Measurements from ENCODE around the gene CCL3.
A peak's percentile ranks its signal among the peaks of the same experiment; 100 is the strongest.
"Not testable (repeated sequence)": the region's sequence is repeated elsewhere in the genome, so short reads cannot be mapped to it uniquely, and the experiment has no call there.

The CCL3 gene

DNA sequence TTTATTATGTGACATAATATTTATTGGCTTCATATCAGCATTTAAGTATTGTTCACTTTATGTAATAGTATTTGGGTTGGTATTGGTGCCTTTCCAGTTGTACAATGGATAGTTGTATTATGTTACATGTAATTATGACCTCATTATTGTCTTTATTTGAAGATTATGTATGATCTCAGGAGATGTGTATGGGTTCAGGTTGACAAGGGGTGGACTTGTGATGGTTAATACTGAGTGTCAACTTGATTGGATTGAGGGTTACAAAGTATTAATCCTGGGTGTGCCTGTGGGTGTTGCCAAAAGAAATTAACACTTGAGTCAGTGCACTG, 25.7 kb upstream of the CCL3 start:
- DNase-seq (ENCODE audit: low spot score) = not testable (repeated sequence)

DNA sequence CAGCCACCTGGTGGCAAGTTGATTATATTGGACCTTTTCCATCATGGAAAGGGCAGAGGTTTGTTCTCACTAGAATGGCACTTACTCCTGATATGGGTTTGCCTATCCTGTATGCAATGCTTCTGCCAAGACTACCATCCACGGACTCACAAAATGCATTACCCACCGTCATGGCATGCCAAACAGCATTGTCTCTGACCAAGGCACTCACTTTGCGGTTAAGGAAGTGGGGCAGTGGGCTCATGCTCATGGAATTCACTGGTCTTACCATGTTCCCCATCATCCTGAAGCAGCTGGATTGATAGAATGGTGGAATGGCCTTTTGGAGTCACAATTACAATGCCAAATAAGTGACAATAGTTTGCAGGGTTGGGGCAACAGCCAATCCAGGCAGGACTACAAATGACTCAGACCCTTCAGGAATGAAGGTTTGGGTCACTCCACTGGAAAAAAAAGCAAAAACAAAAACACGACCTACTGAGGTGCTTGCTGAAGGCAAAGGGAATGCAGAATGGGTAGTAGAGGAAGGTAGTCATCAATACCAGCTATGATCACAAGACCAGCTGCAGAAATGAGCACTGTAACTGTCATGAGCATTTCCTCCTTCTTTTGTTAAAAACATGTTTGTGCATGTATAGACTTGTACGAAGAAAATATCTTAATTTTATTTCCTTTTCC, 25.2 kb upstream of the CCL3 start:
- not testable (repeated sequence) for DNase-seq (ENCODE audit: low spot score)

DNA sequence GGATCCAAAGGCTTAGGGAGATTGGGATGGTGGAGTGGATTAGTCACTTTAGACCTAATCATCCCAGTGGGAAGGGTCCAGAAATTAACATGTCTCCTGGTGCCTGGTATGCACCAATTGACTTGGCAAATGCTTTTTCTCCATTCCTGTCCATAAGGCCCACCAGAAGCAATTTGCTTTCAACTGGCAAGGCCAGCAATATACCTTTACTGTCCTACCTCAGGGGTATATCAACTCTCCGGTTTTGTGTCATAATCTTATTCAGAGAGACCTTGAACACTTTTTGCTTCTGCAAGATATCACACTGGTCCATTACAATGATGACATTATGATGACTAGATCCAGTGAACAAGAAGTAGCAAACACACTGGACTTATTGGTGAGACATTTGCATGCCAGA, 23.2 kb upstream of the CCL3 start:
- DNase-seq (ENCODE audit: low spot score) = not testable (repeated sequence)

DNA sequence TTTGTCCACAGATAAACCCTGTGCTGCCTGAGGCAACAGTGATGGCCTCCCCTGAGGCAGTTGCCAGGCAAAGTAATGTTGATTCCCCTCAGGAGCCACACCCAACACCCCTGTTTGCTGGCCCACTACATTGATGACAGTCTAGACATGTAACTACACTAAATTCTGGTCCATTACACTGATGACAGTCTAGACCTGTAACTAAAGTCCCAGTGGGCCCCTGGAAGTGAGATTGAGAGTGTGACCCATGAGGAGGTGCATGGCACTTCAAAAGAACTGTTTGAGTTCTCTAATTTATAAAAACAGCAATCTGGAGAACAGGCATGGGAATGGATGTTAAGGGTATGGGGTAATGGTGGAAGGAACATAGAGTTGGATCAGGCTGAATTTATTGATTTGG, 22.6 kb upstream of the CCL3 start:
- DNase-seq (ENCODE audit: low spot score) = no peak

DNA sequence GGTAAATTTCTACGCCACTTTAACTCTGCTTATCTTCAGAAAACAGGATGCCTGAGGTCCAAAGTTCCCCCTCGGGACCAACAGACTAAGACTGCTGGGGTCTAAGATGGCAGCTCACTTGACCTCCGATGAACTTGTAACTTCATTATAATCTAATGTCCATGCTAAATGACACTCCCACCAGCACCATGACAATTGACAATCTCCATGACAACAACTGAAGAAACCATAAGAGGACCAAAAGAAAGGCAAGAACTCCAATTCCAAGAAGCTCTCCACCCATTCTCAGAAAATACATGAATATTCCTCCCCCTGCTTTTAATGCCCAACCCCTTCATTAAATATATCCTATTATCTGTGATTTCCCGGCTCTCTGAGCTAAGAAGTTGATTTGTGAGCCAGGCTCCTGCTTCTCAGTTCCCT, 21.1 kb upstream of the CCL3 start:
- DNase-seq (ENCODE audit: low spot score) = no peak

DNA sequence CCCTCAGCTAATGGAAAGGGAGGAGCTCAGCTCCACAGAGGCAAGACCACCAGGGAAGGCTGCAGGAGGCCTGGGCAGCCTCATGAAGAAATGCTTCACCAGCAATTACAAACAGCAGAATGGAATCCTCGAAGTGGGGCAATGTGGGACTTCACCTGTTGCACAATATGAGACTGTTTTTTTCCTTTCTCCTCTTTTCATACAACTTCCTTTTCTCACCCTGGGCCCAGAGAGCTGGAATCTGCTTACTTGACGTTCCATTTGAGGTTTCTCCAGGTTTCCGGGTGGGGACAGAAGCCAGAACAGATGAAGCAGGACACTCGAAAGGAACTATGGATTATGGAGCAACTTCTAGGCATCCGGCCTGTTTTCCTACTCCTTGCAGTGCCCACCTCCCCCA, 18.3 kb upstream of the CCL3 start:
- not testable (repeated sequence) for DNase-seq (ENCODE audit: low spot score)

DNA sequence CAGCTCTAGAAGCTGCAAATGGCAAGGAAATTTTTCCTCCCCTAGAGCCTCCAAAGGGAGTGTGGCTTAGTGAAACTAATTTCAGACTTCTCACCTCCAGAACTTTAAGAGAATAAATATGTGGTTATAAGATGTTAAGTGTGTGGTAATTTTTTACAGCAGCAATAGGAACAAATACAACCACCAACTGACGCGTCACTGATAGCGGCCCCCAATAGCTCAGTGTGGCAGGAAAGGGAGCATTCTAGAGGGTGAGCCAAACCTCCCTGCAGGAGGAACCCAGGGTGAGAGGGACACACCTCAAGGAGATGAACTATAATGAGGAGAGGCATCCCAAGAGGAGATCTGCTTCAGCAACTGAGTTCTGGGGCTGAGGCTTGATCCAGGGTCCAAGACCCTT, 17.7 kb upstream of the CCL3 start:
- DNase-seq (ENCODE audit: low spot score) = no peak

DNA sequence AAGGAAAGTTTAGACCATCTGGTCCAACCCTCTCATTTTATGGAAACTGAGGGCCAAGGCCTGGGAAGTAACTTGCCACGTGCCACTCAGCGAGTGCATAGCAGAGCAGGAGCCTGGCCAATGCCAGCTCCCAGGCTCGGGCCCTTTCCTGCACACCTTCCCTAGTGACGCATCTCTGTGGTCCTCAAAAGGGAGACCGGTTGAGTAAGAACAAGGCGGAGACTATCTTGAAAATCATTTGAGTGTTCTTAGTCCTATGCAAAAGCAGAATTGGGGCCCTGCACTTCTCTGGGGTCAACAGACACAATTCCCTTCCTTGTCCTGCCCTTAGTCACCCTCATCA, 16.5 kb upstream of the CCL3 start:
- DNase-seq (ENCODE audit: low spot score) = no peak

DNA sequence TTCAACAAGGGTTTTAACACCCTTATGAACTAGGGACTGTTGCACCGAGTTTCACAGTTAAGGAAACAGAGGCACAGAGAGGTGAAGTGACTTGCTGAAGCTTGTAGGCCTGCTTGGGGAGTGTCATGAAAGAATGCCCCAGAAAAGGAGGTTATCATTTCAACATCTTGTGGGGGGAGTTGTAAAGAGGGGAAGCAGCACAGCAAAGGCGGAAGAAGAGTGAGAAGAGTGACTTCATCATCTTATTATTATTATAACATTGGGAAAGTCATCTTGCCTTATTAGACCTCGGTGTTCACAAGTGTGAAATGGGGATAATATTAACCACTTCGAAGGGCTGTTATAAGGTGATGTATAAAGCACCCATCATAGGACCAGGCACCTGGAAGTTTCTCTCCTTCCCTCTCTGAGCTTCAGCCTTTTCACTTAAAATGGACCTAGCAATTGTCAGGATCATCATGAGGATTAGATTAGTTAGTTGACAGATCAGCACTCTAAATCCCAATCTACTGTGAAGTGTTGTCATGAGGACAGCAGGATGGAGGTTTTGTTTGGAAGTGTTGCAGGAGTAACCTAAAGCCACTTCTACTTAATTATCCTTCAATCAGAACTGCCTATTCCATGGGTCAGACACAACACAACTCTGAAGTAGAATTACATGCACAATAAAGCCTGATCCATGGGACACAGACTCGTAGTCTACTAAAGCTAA, 16.0 kb upstream of the CCL3 start:
- no peak for DNase-seq (ENCODE audit: low spot score)

DNA sequence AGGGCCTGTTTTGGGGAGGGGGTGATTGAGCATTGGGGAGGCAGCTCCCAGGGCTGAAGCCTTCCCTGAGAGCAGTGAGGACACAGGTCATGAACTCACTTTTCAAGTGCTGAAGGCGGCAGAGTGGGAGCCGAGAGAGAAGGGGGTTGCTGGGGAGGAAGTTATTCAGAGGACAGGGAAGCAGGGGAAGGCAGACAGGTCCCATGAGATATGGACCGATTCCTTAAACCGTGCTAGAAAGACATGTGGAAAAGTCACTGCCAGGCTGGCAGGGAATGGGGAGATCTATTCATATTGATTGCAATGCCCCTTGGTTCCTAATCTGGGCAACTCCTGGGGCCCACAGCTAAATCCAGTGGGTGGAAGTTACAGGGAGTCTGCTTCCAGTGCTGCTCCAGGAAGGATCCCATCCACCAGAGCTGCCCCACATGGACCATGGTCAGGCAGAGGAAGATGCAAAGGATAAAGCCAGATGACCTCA, 14.8 kb upstream of the CCL3 start:
- DNase-seq (ENCODE audit: low spot score) = no peak

DNA sequence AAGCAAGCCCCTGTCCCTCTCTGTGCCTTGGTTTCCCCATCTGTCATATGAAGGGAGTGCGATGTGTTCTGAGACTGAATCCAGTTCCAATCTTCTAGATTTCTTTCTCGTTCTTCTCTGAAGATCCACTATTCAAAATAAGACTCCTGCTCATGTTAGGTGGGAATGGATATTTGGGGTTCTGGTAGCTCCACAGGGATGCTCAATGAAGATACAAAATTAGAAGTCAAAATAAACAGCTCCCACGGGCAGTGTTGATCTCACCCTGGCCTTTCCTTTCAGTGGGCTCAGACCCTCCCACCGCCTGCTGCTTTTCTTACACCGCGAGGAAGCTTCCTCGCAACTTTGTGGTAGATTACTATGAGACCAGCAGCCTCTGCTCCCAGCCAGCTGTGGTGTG, 14.3 kb upstream of the CCL3 start:
- DNase-seq (ENCODE audit: low spot score) = not testable (repeated sequence)

DNA sequence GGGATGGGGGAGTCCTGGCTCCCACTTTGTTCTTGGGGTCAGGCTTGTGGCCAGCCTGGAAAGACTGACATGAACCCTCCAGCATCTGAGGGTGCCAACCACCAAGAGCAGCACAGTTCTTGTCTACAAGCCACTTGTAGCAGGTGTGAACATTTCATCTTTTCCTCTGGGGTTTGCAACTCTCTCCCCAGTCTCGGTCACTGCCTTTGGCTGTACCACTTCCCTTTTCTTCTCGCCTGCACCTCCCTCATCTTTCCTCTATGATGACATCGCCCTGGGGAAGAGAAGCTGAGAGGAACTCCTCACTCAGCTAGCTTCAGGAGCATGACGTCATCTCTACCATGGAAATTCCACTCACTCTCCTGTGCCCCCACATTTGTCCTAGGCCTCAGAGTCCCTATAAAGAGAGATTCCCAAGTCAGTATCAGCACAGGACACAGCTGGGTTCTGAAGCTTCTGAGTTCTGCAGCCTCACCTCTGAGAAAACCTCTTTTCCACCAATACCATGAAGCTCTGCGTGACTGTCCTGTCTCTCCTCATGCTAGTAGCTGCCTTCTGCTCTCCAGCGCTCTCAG, 13.5 kb upstream of the CCL3 start, which contains the start of gene CCL4:
Gene CCL4 (plus strand): TSS at position 427 of the 575 bp plus-strand sequence. CDS start 79 bp downstream, at position 506.
- DNase-seq (ENCODE audit: low spot score) = peak; percentile 32

DNA sequence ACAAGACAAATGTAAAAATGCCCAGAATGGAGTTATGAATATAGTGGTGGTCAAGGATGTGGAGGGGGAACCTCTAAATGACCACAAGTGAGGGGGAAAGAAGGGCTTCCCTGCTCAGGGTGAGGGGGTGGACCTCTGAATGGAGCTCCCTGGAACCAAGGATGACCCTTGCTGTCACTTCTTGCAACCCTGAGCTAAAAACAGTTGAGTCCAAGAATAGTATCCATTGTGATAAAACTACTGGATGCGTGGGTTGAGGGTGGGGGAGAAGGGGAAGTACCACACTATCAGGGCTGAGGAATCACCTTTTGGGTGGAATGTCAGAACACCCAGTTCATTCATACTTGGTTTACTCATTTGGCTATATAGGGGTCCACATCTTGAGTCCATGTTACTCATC, 9.1 kb upstream of the CCL3 start:
- DNase-seq (ENCODE audit: low spot score) = not testable (repeated sequence)

DNA sequence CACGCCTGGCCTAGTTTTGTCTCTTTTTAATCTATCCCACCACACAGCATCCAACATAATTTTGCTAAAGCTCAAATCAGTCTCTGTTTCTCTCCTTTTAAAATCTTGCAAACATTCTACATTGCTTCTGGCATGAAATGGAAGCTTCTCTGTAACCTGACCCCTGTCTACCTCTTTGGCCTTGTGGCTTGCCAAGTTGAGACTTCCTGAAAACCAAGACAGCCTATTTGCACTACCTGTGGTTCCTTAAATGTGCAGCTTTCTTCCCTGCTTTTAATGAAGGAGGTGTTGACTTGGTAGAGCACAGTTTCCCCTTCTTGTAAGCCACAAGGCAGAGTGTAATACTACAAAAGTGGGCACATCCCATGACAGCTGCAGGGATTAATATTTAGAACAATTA, 6.0 kb upstream of the CCL3 start:
- no peak for DNase-seq (ENCODE audit: low spot score)

DNA sequence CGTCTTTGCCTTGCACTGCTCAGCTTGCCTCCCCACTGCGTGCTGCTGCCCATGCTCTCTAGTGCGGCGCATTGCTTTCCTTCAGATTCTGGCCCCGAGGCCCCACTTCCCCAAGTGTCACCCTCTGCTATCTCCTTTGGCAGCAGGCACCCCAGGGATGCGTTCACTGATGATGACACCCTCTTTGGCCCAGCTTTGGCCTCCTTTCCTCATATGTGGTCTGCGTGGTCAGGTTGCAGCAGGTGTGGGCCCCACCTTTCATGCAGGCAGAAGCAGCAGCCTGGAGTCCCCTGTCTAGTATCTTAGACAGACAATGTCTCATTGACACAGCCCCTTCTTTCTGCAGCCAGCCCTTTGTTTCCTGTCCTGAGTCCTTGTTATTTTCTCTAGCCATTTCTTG, 4.8 kb upstream of the CCL3 start:
- no peak for DNase-seq (ENCODE audit: low spot score)

DNA sequence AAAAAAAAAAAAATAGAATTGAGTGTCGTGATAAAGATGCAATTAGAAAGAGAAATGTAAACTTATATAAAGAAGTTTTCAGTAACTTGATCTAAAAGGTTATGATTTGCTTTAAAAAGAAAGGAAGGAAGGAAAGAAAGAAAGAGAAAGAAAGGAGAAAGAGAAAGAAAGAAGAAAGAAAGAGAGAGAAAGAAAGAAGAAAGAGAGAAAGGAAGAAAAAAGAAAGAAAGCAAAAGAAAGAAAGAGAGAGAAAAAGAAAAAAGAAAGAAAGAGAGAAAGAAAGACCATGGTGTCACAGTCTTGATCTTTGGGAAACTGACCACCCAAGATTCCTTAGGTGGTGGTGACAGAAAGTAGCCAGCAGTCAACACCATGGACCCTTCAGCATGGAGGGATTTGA, 4.3 kb upstream of the CCL3 start:
- no peak for DNase-seq (ENCODE audit: low spot score)

DNA sequence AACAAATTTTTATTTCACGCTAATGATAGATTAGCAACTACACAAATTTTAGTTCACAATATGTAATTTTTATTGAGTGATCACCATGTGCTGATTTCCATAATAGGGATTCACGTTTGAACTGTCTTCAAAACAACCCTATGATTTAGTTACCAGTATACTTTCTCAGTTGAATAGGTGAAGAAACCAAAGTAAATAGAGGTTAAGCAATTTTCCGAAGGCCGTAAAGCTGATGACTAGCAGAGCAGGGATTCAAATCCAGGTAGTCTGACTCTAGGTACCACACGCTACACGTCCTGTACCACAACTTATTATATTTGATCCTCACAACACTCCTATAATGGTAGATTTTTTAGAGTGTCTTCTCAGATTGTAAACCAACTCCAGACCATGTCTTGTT, 2.8 kb upstream of the CCL3 start:
- not testable (repeated sequence) for DNase-seq (ENCODE audit: low spot score)

DNA sequence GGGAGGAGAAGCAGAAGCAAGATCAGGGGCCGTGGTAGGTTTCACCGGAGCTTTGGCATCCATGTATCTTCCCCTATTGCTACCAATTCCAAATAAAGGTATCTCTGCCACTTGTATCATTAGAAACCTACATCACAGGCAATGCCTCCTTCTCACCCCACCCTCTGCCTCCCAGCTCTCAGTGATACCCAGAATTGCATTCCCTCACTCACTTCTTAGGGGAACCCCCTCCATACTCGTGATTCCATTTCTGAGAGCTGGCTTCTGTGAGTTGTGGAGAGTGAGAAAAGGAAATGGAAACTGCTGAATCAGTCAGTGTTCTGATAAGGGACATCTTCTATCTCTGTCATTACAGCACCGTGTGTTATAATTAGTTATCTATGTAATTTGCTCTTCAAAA, 2.3 kb upstream of the CCL3 start:
- DNase-seq (ENCODE audit: low spot score) = peak; percentile 54

DNA sequence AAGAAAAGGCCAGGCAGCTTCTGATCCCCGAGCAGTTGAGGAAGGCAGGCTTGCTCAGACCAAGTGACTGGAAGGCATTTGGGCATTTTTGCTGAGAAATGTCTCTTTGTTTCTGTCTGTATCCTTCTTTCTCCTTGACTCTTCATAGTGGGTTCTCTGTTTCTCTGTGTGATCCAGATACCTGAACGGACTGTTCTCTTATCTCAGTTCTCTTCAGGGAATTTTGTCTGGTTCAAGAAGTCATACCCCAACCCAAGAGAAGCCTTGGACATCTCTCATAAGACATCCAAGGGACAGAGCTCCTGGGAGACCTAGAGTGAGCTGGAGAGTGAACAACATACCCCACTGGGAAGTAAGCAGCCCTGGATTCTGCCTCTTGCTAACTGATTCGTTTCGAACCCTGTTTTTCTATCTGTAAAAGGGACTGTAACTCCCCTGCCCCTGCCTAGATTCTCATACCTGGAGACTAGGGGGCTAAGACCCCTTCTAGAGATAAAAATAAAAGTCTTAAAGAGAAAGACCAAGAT, 541 bp downstream of the CCL3 start:
- no peak for DNase-seq (ENCODE audit: low spot score)

DNA sequence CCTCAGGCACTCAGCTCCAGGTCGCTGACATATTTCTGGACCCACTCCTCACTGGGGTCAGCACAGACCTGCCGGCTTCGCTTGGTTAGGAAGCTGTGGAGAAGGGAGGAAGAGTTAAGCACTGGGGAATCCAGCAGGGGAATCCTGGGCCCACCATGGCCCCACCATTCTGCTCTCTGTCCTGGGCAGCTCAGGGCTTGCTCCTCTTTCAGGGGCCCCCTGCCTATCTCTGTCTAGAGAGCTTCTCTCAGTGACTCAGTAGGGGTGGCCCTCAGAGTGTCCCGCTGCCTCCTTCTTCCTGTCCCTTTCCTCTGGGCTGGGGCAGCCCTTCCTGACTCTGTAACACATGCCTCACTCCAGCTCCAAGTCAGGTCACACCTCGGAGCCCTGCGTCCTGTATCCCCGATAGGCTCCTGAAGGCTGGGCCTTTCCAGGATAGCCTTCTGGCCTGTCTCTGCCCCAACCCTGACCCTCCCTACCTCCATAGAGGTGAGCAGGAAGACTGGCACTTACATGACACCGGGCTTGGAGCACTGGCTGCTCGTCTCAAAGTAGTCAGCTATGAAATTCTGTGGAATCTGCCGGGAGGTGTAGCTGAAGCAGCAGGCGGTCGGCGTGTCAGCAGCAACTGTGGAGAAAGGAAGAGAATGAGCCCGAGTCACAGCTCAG, 1.1 kb downstream of the CCL3 start:
- DNase-seq (ENCODE audit: low spot score) = no peak

DNA sequence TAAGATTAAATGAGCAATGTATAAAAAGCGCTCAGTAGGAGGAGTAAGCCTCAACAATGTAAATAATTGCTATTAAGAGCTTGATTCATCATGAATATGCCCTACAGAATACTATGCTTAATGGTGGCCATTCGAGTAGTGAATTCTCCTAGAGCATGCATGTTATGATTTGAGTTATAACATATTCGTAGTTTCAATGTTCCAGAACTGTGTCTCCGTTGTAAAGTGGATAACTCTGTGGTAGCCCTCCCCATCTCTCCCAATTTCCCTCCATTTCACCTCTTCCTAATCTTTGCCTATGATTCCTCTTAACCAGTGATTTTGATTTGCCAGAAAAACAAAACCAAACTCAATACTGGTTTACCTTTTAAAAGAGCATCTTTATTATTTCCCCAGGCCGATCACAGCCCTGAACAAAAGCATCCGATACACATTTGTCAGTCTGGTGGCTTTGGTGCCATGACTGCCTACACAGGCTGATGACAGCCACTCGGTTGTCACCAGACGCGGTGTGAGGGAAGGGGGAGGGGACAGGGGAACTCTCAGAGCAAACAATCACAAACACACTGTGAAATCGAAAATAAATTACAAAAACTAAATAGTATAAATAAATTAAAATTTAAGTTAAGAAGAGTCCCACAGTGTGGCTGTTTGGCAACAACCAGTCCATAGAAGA, 1.9 kb downstream of the CCL3 start:
- DNase-seq (ENCODE audit: low spot score) = not testable (repeated sequence)

DNA sequence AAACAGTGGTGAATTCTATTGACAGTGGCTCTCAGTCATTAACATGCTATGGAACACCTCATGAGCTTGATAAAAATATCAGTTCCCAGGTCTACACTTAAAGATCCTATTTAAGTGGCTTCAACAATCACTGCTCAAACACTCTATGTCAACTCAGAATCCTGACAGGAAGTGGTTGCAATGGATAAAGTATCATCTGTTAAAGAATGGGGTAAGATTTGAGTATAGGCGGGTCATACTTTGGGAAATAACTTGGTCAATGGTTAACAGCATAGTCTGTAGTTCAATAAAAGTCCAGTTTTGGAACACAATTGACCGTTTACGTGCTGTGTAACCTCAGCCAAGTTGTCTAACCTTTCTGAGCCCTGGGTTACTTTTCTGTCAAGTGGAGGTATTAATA, 2.5 kb downstream of the CCL3 start:
- not testable (repeated sequence) for DNase-seq (ENCODE audit: low spot score)

All from pons (tissue), 1 donor.